GM19238 (cell line): ENCODE results near the gene ACTL8.

Source experiments
- DNase-seq: peaks from one replicate; pipeline ENCODE4 v3.0.0; 2011; ENCODE audit warnings: low spot score; ENCODE audit not compliant: insufficient read length

The ACTL8 gene

DNA sequence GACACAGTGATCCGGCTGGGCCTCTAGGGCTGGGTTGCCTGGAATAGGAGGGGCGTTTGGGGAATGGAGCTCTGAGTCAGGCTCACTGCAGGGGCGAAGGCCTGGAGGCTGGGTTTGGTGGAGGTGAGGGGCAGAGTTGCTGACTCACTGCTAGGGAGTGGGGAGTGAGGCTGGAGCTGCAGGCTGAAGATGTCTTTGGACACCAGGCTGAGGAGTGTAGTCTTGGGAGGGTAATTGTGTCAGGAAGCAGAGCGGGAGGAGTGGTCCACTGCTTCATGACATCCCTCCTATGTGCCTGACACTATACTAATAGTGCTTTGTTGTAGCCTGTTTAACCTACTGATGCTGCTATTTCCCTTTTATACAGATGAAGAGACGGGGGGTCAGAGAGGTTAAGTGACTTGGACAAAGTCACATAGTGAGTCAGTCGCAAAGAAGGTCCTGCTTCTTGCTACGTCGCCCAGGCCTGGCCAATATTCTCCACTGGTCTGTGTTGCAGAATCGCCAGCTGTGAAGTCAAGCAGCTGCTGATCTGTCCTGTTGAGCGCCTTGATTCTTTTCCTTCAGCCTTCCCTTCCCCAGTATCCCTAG is 13.6 kb downstream of the ACTL8 start:
- no peak for DNase-seq

DNA sequence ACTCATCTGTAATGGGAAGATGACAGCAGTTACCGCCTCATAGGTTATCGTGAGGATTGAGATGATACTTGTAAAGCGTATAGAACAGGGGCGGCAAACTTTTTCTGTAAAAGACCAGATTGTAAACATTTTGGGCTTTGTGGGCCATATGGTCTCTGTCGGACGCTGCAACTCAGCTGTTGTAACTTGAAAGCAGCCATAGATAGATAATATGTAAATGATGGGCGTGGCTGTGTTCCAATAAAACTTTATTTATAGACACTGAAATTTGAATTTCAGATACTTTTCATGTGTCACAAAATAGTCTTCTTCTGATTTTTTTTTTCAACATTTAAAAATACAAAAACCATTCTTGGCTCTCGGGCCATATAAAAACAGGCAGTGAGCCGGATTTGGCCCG is 15.8 kb downstream of the ACTL8 start:
- DNase-seq = no peak

- DNase-seq = no peak
These were observed 17.6 kb downstream of the ACTL8 start for GRCh38 chr1:17772615-17773212.

DNA sequence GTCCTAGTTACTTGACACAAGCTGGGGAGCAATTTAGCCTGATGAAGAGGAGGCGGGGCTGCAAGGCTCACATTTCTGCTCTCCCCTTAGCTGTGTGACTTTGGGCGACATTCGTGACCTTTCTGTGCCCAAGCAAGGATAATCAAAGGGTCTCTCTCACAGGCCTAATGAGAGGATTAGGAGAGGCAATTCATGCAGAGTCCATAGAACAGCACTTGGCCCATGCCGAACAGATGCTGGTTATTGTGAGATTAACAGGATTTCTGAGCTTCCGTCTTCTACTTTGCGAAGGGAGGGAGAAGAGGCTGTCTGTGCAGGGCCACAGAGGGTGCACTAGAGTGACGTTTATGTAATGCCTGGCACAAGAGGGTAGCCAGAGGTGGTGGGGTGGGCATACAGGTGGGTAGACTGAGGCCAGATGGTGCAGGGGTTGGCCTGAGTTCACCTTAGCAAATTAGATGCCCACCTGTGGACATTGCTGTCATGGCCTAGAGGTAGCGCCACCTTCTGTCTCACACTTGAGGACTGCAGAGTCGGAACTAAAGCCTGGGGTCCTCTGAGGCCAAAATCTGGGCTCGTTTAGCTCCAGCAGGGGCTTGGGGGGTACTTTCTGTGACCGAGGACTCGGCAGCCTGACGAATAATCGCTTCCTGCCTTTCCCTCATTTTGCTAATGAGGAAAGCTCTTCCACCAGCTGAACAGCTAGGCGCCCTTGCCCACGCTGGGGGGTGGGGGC is 18.6 kb downstream of the ACTL8 start:
- DNase-seq = no peak

- DNase-seq = no peak
These were observed 19.3 kb downstream of the ACTL8 start for GRCh38 chr1:17774452-17774851.

GRCh38 chr1:17775796-17776195 is 20.7 kb downstream of the ACTL8 start:
- DNase-seq = no peak

DNA sequence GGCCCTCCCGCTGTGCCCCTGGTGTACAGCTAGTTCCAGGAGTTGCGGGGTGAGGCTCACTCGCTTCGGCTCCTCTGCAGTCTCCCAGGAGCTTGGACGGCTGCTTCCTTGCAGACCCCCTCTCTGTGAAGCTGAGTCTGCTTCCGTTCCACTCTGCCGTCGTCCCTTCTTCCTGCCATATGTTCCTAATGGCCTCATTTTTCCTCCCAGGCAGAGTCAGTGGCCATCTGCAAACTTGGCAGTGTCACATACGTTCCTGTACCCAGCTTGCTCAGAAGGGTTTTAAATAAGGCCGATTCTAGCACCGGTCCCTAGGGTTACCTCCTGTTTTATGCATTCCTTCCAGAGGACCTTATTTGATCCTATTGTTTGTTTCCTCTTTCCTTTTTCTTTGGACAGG is 21.3 kb downstream of the ACTL8 start:
- no peak for DNase-seq

GRCh38 chr1:17777330-17777729 is 22.2 kb downstream of the ACTL8 start:
- no peak for DNase-seq

DNA sequence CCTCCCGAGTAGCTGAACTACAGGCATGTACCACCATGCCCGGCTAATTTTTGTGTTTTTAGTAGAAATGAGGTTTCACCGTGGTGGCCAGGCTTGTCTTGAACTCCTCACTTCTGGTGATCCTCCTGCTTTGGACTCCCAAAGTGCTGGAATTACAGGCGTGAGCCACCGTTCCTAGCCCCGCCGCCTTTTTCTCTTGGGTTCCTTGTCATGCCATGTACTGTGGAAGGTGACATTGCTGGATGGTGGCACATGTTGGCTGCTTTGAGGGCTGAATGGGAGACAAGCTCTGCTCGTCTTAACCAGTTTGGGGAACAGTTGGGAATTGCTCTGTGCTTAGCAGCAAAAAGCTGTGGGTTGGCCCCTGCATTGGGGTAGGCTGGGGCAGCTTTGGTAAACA is 22.7 kb downstream of the ACTL8 start:
- DNase-seq = no peak

DNA sequence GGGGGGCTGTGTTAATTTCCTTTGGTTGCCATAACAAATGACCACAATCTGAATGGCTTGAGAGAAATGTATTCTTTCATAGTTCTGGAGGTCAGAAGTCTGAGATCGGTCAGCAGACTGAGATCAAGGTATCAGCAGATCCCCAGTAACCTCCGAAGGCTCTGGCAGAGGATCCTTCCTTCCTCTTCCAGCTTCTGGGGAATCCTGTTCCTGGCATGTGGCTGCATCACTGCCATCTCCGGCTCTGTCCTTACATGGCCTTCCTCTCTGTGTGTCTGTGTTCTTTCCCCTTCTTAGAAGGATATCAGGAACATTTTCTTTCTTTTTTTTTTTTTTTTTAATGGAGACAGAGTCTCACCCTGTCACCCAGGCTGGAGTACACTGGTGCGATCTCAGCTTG is 25.8 kb downstream of the ACTL8 start:
- DNase-seq = no peak

- no peak for DNase-seq
These were observed 34.8 kb downstream of the ACTL8 start for GRCh38 chr1:17789926-17790325.

DNA sequence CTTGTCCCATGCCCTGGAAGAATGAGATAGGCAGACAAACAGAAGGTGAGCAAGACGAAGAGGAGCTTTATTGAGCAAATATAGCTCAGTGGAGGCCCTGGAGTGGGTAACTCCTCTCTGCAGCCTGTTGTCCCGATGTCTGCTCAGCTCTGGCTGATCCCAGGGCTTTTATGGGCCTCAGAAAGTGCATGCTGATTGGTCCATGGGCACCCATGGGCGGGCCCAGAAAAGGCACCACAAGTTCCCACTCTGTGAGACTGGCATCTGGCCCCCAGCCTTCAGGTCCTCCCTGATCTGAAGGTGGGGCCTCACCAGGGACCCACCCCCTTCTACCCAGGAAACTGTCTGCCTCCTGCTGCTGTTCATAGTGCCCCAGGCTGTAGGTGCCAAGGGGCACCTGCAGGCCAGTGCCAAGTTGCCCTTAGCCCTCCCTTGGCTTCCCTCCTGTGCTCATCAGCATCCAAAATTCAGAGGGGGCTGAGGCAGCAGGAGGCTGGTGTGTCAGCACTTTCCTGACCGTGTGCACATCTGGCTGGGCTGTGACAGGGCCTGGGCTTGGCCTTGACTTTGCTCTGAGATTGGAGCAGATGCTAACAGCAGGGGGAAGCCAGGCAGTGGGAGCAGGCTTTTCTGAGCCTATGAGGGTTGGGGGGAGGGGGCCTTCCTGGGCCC is 35.4 kb downstream of the ACTL8 start:
- no peak for DNase-seq

- no peak for DNase-seq
These were observed 35.9 kb downstream of the ACTL8 start for GRCh38 chr1:17791055-17791390.

GRCh38 chr1:17791480-17791879 is 36.3 kb downstream of the ACTL8 start:
- DNase-seq = no peak

DNA sequence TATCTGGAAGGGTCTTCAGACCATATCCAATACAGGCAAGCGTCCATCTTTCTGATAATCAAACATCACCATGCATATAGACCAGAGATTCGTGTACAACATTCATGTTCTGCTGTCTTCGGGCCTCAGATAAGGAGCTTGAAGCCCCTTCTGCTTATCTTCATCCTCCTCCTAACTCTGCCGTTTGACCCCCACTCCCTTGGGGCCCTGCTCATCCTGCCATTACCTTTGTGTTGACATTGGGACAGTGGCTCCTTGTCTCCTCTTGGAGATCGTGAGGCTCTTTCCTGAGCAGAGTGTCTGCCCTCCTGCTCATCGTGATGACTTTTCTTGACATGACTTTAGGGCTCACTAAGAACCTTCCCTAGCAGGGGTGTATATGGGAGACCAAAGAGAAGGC is 37.3 kb downstream of the ACTL8 start:
- no peak for DNase-seq

DNA sequence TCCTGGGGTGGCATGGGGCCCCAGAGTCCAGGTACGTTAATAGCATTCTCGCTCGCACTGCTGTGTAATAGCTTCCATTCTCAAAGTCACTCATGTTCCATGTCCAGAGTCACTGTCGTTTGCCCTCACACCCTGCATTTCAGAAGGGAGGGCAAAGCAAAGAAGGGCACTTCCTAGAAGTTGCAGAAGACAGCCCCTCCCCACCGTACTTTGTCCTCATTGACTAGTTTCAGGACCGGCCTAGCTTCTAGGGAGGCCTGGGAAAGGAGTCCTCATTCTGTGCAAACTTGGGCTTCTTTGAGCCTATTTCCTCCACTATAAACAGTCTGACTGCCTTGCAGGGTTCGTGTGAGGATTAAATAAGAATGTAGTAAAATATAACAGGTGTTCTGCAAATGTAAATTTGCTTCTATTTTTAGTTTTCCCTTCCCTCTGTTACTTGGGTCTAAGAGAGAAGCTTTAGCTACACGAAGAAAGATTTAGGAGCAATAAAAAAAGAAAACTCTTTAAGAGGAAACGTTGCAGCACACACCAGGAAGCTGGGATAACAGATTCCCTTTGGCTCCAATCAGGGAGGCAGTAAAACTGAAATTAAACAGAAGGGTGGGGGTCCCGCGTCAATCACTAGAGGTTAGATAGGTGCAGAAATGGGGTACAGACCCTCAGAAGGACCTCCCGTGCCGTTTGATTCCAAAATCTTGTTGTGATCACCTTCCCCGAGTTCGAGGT is 40.1 kb downstream of the ACTL8 start:
- no peak for DNase-seq

- DNase-seq = no peak
These were observed 40.9 kb downstream of the ACTL8 start for GRCh38 chr1:17795836-17796645.

DNA sequence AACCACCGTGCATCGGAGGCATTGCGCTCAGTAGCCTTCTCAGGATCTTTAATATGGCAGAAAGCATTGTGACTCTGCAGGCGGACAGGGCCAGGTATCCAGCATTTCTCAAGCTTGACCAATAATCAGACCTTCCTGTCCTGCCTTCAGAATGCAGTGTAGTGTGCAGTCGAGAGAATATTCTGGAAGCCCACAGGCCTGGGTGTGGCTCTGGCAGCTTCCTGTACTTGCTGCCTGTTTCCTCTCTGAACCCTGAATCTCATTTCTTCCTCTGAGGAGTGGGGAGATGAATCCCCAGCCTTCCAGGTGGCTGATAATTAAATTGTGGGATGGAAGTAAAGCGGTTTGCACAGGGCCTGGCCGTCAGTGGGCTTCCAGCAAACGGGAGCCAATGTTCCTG is 42.3 kb downstream of the ACTL8 start:
- no peak for DNase-seq

DNA sequence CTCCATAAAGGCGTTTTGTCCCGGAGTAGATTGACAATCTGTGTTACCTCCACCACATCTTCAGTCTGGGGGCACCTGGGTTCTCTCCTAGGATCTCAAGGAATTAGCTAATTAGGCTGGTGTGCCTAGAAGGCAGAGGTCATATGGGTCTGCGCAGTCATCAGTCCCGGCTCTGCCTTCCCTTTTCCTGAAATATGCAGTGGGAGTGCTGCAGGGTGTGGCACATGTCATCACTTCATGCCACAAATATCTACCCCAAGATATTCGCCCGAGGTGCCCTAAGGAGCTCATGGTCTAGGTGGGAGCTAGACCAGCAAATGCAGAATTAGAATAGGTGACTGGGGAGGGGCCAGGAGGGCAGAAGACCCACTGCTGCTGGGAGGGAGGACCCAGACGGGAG is 42.9 kb downstream of the ACTL8 start:
- no peak for DNase-seq

DNA sequence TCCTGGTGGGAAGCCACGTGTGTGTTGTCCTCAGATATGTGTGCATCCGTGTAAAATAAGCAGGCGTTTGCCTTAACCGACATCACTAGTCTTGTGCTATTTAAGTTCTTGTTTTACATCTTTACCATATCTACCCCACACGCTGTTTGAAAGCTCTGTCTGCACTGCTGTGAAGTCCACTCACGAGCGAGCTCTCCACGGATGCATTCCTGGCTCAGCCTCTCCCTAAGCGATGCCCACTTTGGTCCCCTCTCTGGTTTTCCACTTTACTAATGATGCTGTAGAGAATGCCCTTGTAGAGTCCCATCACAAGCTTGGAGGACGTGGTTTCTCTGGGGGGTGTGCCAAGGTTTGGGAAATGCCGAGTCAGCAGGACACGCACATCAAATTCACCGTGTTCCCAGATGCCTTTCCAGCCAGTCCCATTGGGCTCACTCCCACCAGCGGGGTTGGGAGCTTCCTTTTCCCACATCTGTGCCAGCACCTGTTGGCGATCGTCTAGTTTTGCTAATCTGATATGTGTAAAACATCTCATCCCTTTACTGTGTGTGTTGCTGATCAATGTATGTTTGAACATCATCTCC is 43.8 kb downstream of the ACTL8 start:
- no peak for DNase-seq

GRCh38 chr1:17799642-17800041 is 44.5 kb downstream of the ACTL8 start:
- DNase-seq = no peak
